ENCODE data around the gene MACROD2. TPM values are rescaled to one million over a fixed set of nuclear protein-coding genes. Genes with fewer than 3 reads are reported as not detected.

MACROD2 gene
- total RNA-seq, 4 donors from 2014 or later: 1.8 to 4.8 (median 2.9) TPM

DNA sequence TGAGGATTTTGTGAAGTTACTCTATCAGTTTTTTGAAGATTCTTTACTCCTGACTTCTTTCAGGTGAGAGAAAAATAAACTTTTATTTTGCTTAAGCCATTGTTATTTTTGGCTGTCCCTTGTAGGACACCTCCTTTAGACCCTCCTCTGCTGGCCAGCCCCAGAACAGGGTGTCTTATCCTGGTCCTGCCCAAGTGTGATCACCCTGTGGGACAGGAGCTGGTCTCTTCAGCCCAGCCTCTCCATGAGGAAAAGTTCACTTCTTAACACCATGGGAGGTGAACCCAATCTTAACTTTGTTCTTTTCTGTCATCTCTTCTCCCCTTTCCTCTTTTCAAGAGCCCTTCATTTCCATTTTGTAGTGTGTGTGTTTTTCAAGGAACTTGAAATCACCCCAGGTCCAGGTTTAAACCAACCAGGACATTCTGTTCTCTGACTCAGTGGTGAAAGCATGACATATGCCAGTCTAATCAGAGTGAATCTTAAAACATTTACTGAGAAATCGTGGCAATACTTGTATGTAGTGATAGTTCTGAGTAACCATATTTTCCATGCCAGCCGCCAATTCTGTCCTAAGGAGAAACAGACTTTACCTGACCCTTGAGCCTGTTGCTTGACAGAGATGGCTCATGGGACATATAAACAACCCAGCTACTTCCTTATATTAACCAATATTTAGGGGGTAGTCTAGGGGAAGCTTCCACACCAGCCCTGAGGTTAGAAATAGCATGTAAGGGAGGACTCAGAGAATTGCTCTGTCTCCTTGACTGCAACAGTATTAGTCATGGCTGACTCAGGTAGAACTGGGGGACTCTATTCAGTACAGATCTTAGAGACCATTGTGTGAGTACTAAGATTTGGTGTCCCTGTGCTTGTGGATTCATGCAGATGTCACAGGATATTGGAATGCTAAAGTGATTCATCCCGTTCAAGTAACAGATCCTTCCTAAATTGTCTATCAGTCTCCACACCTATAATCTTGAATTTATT lies 293.3 kb downstream of the MACROD2 start:
- Histone ChIP-seq H3K4me1 (peaks cover 0 to 20% (median 0%) of the 10 kb centered on the region in 3 donors), H3K36me3 (no peaks in the 10 kb centered on the region), H3K4me3 (no peak overlapping the region), H3K9me3 (no peaks in the 10 kb centered on the region), H3K27me3 (no peaks in the 10 kb centered on the region), H3K27ac (peak overlapping the region in 2 of 4 donors; percentile 1 to 38)
- TF ChIP-seq, protein P1, sequence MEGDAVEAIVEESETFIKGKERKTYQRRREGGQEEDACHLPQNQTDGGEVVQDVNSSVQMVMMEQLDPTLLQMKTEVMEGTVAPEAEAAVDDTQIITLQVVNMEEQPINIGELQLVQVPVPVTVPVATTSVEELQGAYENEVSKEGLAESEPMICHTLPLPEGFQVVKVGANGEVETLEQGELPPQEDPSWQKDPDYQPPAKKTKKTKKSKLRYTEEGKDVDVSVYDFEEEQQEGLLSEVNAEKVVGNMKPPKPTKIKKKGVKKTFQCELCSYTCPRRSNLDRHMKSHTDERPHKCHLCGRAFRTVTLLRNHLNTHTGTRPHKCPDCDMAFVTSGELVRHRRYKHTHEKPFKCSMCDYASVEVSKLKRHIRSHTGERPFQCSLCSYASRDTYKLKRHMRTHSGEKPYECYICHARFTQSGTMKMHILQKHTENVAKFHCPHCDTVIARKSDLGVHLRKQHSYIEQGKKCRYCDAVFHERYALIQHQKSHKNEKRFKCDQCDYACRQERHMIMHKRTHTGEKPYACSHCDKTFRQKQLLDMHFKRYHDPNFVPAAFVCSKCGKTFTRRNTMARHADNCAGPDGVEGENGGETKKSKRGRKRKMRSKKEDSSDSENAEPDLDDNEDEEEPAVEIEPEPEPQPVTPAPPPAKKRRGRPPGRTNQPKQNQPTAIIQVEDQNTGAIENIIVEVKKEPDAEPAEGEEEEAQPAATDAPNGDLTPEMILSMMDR (IDR thresholded peaks at IDR 0.05): no peak
- no peak for TF ChIP-seq POLR2A (IDR thresholded peaks at IDR 0.05)
- DNase-seq: no peak
- 48 to 59% methylated on average over 3 of the region's 3 CpGs for WGBS, 2 donors
- intact Hi-C loops (cut with DNase I): no loop called here

DNA sequence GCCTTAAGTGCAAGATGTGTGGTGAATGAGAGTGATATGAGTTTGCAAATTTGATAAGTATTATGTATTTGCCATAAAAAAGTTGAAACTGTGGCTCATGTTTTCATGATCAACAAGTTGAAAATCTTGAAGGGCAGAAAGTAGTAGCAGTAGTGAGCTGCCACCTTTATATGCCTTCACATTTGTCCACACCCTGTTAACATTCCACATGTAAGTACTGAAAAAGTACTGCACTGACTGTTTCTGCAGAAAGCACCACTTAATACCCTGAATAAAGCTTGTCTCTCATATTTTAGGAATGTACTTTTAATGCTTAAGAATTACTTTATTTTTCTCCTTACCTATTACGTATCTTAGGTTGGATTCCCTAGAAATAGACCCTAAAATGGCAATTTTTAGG lies 296.2 kb downstream of the MACROD2 start:
- no peaks in the 10 kb centered on the region for H3K27me3 ChIP-seq
- WGBS, 2 donors: 70 to 82% methylated on average over 1 of the region's 1 CpG
- intact Hi-C loops (cut with DNase I): no loop called here
- H3K36me3 ChIP-seq: no peaks in the 10 kb centered on the region
- no peak for DNase-seq
- no peaks in the 10 kb centered on the region for H3K9me3 ChIP-seq
- no peak overlapping the region for H3K27ac ChIP-seq
- H3K4me3 ChIP-seq: no peak overlapping the region
- TF ChIP-seq, protein P1 (IDR thresholded peaks at IDR 0.05): no peak
- TF ChIP-seq POLR2A (IDR thresholded peaks at IDR 0.05): no peak
- H3K4me1 ChIP-seq: peaks cover 0 to 9% (median 0%) of the 10 kb centered on the region in 3 donors

DNA sequence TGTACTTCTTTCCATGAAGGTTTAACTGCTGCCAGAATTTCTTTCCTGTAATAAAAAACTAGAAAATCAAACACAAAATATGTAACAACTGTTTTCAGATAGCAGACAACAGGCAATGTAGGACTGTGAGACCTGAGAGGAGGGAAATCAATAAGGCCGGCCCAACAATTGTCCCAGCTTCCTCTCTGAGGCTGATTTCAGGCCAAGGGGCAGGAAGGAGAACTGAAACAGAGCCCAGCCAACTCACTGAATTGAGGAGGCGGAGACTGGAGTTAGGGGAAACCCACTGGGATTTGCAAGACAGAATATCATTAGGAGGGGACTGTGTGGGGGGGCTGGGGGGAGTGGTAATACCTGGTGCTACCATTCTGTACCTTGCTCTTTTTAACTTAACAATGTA lies 299.9 kb downstream of the MACROD2 start:
- intact Hi-C loops (cut with DNase I): no loop called here
- 35 to 38% methylated on average over 2 of the region's 2 CpGs for WGBS, 2 donors
- no peaks in the 10 kb centered on the region for H3K27me3 ChIP-seq

DNA sequence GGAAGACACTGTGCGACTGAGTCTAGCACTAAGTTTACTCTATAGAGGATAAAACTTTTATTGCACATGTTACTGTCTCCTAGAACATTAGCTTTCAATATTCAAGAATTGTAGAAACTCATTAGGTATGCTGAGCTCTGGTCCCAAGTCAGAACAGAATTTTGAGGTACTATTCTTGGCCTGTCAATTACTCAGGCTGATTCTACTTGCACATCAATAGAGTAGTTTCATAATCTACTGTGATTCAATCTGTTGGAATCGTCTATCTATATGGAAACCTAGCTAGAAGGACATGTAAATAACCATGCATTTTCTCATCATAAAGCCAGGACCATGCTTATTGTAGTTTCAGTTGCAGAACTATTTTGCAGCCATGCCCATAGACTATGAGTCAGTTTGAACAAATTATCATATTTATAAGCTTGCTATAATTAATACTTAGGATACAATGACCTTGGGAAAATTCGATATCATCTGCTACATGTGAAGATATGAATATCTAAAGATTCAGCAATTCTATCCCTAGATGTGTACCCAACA lies 300.5 kb downstream of the MACROD2 start:
- Histone ChIP-seq H3K4me1 (no peaks in the 10 kb centered on the region), H3K9me3 (no peaks in the 10 kb centered on the region), H3K27me3 (no peaks in the 10 kb centered on the region), H3K27ac (no peak overlapping the region), H3K36me3 (no peaks in the 10 kb centered on the region), H3K4me3 (no peak overlapping the region)
- intact Hi-C loops (cut with DNase I): no loop called here
- no peak for DNase-seq
- 35 to 36% methylated on average over 3 of the region's 3 CpGs for WGBS, 2 donors
- TF ChIP-seq, protein P1 (IDR thresholded peaks at IDR 0.05): no peak
- no peak for TF ChIP-seq POLR2A (IDR thresholded peaks at IDR 0.05)

More for the DNA sequence above, 299.9 kb downstream of the MACROD2 start:
- H3K4me3 ChIP-seq: no peak overlapping the region
- no peak overlapping the region for H3K27ac ChIP-seq
- TF ChIP-seq, protein P1 (IDR thresholded peaks at IDR 0.05): no peak
- no peak for TF ChIP-seq POLR2A (IDR thresholded peaks at IDR 0.05)
- H3K4me1 ChIP-seq: no peaks in the 10 kb centered on the region
- no peak for DNase-seq
- no peaks in the 10 kb centered on the region for H3K36me3 ChIP-seq
- H3K9me3 ChIP-seq: no peaks in the 10 kb centered on the region

DNA sequence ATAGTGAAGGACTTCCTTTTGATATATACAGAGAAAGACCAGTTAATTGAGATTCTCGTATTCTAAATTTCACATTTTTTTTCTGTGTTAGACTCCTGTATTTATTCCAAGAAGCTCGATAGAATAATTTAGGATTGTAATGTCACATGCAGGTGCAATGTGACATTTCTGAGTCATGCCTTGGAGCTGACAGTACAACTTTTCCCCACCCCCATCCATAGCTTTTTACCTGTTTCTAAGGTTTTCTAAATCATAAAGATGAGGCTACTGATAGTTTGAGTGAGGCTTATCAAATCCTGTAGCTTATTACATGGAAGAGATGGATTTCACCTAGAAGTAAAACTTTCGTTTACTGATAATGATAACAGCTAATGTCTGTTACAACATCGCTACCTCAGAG lies 304.5 kb downstream of the MACROD2 start:
- Histone ChIP-seq H3K9me3 (no peaks in the 10 kb centered on the region), H3K36me3 (no peaks in the 10 kb centered on the region), H3K27ac (no peak overlapping the region), H3K27me3 (no peaks in the 10 kb centered on the region), H3K4me1 (no peaks in the 10 kb centered on the region), H3K4me3 (no peak overlapping the region)
- 82 to 88% methylated on average over 4 of the region's 4 CpGs for WGBS, 2 donors
- no peak for TF ChIP-seq POLR2A (IDR thresholded peaks at IDR 0.05)
- TF ChIP-seq, protein P1 (IDR thresholded peaks at IDR 0.05): no peak
- DNase-seq: no peak
- intact Hi-C loops (cut with DNase I): no loop called here
